B cell (primary cell): ENCODE results near the gene CNFN.

Experiments
- CTCF ChIP-seq: fragments of 200-600 bp; IDR thresholded peaks from one replicate; pipeline ENCODE4 v1.8.0; 2022; ENCODE audit warnings: antibody characterized with exemption, mild to moderate bottlenecking
- EZH2 ChIP-seq: IDR thresholded peaks from 2 replicates; pipeline ENCODE4 v1.6.1; 2012; ENCODE audit warnings: borderline replicate concordance, low read depth, mild to moderate bottlenecking, moderate library complexity, low read length; ENCODE audit not compliant: insufficient read depth, poor library complexity, severe bottlenecking

GRCh38 chr19:42368765-42369164 is 21.3 kb downstream of the CNFN start:
- TF ChIP-seq CTCF (no peak), EZH2 (no peak)
